Superior temporal gyrus (tissue), 1 donor: ENCODE measurements around the gene MCIDAS.

ENCODE experiments used
- DNase-seq: peaks from one replicate; pipeline ENCODE4 v3.0.0-alpha.2; 2016; ENCODE audit errors: extremely low spot score

The MCIDAS gene

DNA sequence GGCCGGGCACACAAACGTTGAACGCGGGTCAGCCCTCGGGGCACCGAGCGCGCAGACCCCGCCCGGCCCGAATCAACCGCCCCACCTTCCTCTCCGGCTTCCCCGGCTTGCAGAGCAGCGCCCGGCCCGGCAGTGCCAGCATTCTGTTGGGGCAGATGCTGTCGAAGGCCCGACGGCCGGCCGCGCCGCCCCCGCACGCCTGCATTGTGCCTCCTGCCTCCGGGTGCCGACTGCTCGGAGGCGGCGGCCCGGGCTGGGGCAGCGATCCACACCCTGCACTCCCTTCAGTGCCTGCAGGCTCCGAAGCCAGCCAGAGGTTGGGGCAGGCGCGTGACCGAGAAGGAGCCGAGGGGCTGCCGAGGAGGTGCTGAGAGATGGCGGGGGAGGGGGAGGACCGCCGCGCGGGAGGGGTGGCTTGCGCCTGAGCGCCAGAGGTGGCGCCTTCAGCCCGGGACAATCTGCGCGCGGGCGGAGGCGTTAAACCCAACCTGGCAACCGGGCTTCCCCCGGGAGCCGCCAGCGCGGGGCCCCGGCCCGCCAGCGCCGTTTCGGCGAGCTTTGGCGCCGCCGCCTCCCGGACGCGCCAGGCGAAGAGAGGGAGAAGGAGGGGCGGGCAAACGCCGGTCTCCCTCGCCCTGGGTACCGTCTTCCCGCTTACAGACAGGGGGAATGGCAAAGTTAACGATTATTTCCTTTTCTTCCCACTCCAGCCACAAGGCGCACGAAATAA, at the start of gene MCIDAS:
Gene MCIDAS (minus strand): TSS at position 382 of the 730 bp plus-strand sequence. CDS start 177 bp downstream, at position 205.
- DNase-seq = no peak

GRCh38 chr5:55276771-55277170, 49.7 kb upstream of the MCIDAS start:
- no peak for DNase-seq

DNA sequence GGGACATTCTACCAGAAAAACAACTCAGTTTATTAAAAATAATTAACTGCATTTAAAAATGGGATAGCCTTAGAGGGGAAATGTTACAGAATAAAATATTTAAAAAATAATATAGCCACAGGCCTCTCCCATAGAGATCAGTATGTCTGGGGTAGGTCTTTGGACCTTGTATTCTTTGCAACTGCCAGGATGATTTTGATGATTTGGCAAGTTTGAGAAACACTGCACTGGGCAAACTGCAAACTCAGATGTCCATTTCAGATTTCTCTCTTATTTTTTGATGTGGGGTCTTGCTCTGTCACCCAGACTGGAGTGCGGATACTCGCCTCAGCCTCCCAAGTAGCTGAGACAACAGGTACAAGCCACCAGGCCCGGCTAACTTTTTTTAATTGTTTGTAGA, 31.2 kb upstream of the MCIDAS start:
- DNase-seq = no peak

- DNase-seq = no peak
These were observed 27.7 kb upstream of the MCIDAS start for GRCh38 chr5:55254802-55255201.

- no peak for DNase-seq
These were observed 22.9 kb upstream of the MCIDAS start for GRCh38 chr5:55250064-55250463.

GRCh38 chr5:55241746-55242145, 14.6 kb upstream of the MCIDAS start:
- no peak for DNase-seq

DNA sequence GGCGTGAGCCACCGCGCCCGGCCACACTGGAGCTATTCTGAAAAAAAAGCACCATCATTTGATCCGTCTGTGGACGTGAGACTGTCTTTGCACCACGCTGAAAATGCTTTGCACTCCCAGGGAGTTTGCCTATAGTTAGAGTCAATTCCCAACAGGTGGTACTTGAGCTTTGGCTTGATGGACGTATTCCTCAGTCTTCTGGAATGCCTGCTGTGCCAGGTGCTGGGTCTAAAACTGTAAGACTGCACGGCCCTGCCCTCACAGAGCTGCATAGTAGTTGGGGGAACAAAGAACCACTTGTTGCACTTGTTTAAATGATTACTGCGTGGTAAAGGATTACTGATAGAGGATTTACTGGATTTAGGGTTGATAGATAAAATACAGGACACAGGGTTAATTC, 9.7 kb upstream of the MCIDAS start:
- DNase-seq = no peak

DNA sequence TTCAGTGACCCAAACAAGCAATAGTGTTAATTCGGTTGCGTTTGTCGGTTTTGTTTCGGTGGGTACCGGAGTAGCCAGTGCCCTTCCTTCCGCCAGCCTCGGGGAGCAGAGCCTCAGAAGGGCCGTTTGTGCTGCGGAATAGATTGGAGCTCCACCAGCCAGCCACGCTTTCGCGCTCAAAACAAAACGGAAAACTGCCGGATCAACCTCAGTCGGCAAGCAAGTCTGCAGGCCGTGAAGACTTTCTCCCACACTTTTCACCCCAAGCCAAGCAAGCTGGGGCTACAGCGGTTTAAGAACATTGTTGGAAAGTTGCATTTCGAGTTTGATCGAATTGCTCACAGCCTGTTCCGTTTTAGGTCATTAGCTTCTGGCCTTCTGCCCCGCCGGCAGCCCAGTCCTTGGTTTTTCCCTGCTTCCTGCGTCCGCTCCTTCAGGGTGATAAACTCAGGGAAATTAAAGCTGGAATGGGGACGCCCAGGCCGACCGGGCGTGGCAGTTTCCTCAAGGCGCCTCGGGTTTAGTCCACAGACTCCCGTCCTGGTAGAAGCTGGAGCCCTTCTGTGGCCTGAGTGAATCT, 7.1 kb upstream of the MCIDAS start:
- DNase-seq = no peak

DNA sequence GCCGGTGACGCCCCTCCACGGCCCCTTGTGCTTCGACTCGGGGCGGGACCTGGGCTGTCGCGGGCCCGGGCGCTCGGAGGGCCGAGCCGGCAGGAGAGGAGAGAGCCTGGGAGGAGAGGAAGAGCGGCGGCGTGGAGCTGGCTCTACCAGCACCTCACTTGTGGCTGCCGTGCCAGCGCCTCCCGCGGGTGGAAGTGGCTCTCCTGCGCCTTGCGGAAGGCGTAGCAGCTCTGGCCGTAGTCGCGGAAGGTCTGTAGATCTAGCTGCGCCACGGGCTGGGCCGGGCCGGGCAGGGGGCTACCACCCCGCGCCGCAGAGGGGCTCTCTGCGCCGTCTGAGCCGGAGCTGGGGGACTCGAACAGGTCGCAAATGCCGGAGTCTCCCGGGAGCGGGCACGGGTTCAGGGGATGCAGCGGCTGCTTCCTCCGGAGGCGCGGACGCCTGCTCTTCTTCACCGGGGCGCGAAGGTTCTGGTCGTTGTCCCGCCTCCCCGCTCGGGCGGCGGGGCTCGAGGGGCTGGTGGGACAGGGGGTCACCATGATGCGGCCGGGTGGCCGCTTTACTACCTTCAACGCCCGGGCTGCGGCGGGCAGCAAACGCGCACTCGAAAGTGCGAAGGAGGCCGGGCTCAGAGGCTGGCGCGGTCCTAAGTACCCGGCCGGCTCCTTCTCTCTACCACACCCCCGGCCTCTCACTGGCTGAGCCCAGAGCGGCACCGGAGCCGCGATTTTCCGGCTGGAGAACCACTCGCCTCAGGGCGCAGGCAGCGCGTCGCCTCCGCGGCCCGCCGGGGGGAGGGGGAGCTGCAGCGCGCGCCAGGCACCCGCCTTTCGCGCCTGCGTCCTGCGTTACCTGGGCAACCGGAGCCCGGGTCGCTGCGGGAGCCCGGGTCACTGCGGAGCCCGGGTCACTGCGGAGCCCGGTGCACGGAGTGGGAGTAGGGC, 6.1 kb upstream of the MCIDAS start, which contains the start of gene CCNO:
Gene CCNO (minus strand): TSS at position 624 of the 944 bp plus-strand sequence. CDS start 85 bp downstream, at position 539.
- peak; percentile 39 for DNase-seq

DNA sequence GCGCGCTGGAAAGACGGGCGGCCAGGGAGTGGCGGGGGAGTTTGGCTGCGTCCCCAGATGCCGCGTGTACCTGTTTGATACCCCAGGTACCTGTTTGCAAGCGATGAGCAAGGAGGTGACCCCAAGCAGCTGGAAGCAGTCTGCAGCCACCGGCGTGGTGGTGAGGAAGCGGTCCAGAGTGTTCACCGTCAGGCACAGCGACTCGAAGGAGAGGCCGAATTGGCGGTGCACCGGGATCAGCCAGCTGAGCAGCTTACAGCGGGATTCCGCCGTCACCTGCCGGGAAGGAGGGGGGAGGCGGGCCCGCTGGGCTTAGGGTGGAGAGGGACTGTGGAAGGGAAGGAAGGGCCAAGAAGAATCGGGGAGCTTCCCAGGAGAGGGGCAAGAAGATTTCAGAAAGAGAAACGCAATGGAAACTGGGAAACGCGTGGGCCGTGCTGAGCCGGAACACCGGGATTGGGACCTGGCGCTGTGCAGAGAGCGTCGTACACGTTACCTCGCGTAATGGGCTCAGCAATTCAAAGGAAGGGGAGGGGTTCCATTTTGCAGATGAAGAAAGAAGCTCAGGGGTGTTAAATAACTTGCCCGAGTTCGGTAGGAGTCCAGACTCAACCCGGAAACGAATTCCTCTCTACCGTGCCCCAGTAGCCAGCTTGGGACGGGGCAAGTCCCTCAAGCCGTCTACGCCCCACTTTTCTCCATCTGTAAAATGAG, 5.3 kb upstream of the MCIDAS start:
- peak; percentile 20 for DNase-seq

GRCh38 chr5:55231919-55232270, 4.8 kb upstream of the MCIDAS start:
- DNase-seq = peak; percentile 26

DNA sequence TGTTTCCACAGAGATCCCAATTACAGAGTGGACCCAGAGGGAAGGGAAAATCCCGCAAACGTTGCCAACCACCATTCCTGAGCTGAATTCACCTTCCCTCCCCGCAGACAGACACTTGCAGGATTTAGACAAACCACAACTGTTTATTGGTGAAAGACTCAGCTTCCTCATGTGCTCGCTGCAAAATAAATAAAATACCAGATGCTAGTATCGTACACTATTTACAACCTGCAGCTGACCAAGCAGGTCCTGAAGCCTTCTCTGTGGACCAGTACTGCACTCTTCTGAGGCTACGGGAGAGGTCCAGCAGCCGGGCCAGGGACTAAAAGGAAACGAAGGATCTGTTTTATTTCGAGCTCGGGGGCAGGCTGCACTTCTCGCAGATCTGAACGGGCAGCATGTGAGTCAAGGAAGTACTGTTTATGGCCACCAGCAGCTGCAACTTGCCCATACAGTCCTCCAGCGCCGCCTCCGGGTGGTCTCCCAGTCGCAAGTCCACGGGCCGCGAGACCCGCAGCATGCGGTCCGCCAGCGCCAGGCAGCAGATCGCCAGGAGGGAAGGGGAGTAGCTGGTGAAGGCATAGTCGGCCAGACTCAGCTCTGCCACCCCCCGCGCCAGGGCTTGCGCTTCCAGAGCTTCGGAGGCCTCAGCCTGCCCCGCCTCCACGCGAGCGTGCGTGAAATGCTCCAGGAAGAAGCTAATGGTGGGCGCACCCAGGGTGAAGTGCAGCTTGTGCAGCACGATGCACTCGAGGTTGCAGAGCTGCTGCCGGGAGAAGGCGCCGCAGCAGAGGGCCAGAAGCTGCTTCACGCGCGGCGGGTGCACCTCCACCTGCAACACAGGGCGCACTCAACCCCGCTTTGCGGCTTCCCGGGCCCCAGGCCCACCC, 4.2 kb upstream of the MCIDAS start:
- no peak for DNase-seq

- DNase-seq = no peak
These were observed 3.0 kb upstream of the MCIDAS start for GRCh38 chr5:55230086-55230629.

DNA sequence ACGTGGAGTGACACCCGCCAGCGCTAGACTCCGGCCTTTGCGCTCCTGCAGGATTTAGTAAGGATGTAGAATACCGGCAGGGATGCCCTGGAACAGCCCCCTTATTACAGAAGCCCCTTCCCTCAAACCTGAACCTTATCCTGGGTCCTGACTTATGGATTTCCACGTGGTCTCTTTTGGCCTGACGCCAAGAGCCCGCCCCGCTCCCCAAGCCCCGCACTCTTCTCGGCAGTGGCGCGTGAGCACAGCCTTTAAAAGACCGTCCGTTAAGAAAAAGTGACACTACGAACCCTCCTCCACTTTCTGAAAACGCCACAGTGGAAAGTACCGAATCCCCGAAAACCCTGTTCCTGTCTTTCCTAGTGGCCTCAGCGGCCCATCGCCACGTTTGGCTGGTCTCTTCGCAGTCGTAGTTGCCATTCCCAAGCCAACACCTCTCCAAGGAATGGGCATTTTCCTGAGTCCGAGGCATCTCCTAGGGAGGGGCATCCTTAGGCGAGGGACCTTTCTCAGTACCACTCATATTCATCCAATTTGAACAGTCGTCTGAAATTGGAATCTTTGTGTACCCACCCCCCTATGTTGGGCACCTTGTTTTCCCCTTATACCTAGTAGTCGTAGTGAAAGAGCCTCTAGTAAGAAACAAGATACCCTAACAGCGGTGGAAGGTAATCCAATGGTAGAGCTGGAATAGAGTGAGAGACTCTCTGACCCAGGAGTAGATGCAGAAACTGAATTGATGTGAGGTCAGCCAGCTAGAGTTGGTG, 732 bp upstream of the MCIDAS start:
- no peak for DNase-seq

- DNase-seq = no peak
These were observed 835 bp downstream of the MCIDAS start for GRCh38 chr5:55226027-55226933.

GRCh38 chr5:55225346-55225745, 1.8 kb downstream of the MCIDAS start:
- DNase-seq = no peak

GRCh38 chr5:55223812-55224240, 3.3 kb downstream of the MCIDAS start:
- no peak for DNase-seq

GRCh38 chr5:55222985-55223811, 3.9 kb downstream of the MCIDAS start:
- DNase-seq = no peak
